ENCODE measurements around the gene DLG3.

- TF ChIP-seq CTCF (IDR thresholded peaks at IDR 0.05 in 2 of 3, conservative IDR thresholded peaks at IDR 0.05 in 1 of 3; ENCODE audit: borderline replicate concordance in 1 of 3, insufficient read depth in 1 of 3, low read depth in 2 of 3, low read length in 2 of 3) (no peak), RAD21 (IDR thresholded peaks at IDR 0.05; ENCODE audit: low read depth) (no peak), CEBPB (IDR thresholded peaks at IDR 0.05; ENCODE audit: low read depth) (no peak), EZH2 (IDR thresholded peaks at IDR 0.05) (no peak), EGR1 (IDR thresholded peaks at IDR 0.05; ENCODE audit: low read depth) (no peak), POLR2A (IDR thresholded peaks at IDR 0.05; ENCODE audit: borderline replicate concordance, extremely low read depth, insufficient read depth, insufficient read length) (no peak), EZH2phosphoT487 (IDR thresholded peaks at IDR 0.05; ENCODE audit: borderline replicate concordance) (no peak), MAX (IDR thresholded peaks at IDR 0.05) (no peak), POLR2AphosphoS5 (IDR thresholded peaks at IDR 0.05; ENCODE audit: low read depth, low read length) (no peak), ELF1 (IDR thresholded peaks at IDR 0.05; ENCODE audit: borderline replicate concordance, low read depth) (no peak), SRF (IDR thresholded peaks at IDR 0.05; ENCODE audit: low read depth) (no peak), REST (IDR thresholded peaks at IDR 0.05; ENCODE audit: low read depth) (no peak)
Measured at GRCh38 chrX:70446380-70447350, 2.0 kb downstream of the DLG3 start.
